HCT116 (cell line): ENCODE data around the gene FAM90A1. TPM values are rescaled to one million over a fixed set of nuclear protein-coding genes. Genes with fewer than 3 reads are reported as not detected.
"Not testable (repeated sequence)": the region's sequence is repeated elsewhere in the genome, so short reads cannot be mapped to it uniquely, and the experiment has no call there.

Experiments
- ATAC-seq: fragments of 200-7000 bp; cut with Tn5 transposase; 2 replicates; pipeline ENCODE4 v1.9.1; 2020; ENCODE audit warnings: mild to moderate bottlenecking, moderate library complexity
- BruUV-seq: library from RNA; stranded (reverse); fragments of 400-500 nt; replicated peaks from 2 replicates; lab custom pipeline; 2021; lab: Mats Ljungman, UMichigan
- CTCF ChIA-PET: fragments of 300-600 bp; sonication (Branson Sonifier 250); formaldehyde crosslinking; loops from one replicate; lab custom pipeline; 2021; ENCODE audit warnings: antibody characterized with exemption; lab: Charles Lee
- POLR2A ChIA-PET: fragments of 300-600, 350-600 bp; sonication (Branson Sonifier 250); formaldehyde crosslinking; loops from one replicate; lab custom pipeline; 2021; ENCODE audit warnings: antibody characterized with exemption; lab: Charles Lee
- RAD21 ChIA-PET, 2 experiments: fragments of 300-600 bp; sonication (Branson Sonifier 250); formaldehyde crosslinking; loops; one replicate each; lab custom pipeline; 2023; ENCODE audit warnings: low total read pairs in 2 of 2; ENCODE audit not compliant: uncharacterized antibody in 2 of 2, unreplicated experiment in 2 of 2, low non-redundant PET in 1 of 2; lab: Charles Lee
- DNase-seq: peaks from one replicate; pipeline ENCODE4 v3.0.0-alpha.2; 2010; ENCODE audit warnings: low read depth, low spot score
- H2AFZ ChIP-seq: fragments of 200-600 bp; shearing (Covaris generic), sonication (generic); 2 replicates; pipeline ENCODE4 v1.6.1; 2017; ENCODE audit warnings: low read depth, mixed run types, mixed read lengths, antibody characterized with exemption, low read length; ENCODE audit not compliant: poor library complexity, severe bottlenecking
- H3K27ac ChIP-seq: 2 replicates; pipeline ENCODE4 v1.5.1; 2012; ENCODE audit warnings: low read depth, low read length
- H3K27me3 ChIP-seq: fragments of 200-600 bp; sonication (generic); 2 replicates; pipeline ENCODE4 v1.6.1; 2016; ENCODE audit warnings: mixed run types, low read length, mixed read lengths; ENCODE audit not compliant: insufficient read depth
- H3K36me3 ChIP-seq, 2 experiments: fragments of 200-500 bp in 1 of 2; fragments of 200-600 bp in 1 of 2; sonication (Bioruptor generic) in 1 of 2; sonication (generic) in 1 of 2; 2 replicates each; pipeline versions ENCODE4 v1.5.1 to v1.6.1; 2014 to 2016; ENCODE audit warnings: low read length in 2 of 2, inconsistent platforms in 1 of 2, mixed read lengths in 1 of 2, mixed run types in 1 of 2; ENCODE audit not compliant: insufficient read depth in 2 of 2, control insufficient read depth in 1 of 2
- H3K4me1 ChIP-seq, 2 experiments: fragments of 200-600 bp in 1 of 2; sonication (generic) in 1 of 2; 2 replicates each; pipeline versions ENCODE4 v1.5.1 to v1.6.1; 2012 to 2017; ENCODE audit warnings: low read length in 2 of 2, inconsistent platforms in 1 of 2, mild to moderate bottlenecking in 1 of 2, mixed read lengths in 1 of 2, mixed run types in 1 of 2, moderate library complexity in 1 of 2; ENCODE audit not compliant: insufficient read depth in 2 of 2, control insufficient read depth in 1 of 2
- H3K4me2 ChIP-seq: fragments of 200-600 bp; sonication (generic); 2 replicates; pipeline ENCODE4 v1.6.1; 2017; ENCODE audit warnings: mixed run types, low read length, mixed read lengths
- H3K4me3 ChIP-seq, 2 experiments: fragments of 200-600 bp in 1 of 2; sonication (generic) in 1 of 2; replicated peaks in 1 of 2; 2 replicates each; pipeline ENCODE4 v1.5.1; 2011 to 2016; ENCODE audit warnings: low read length in 2 of 2, control low read depth in 1 of 2, low read depth in 1 of 2, mild to moderate bottlenecking in 1 of 2, mixed read lengths in 1 of 2, mixed run types in 1 of 2
- H3K79me2 ChIP-seq: fragments of 200-600 bp; sonication (generic); 2 replicates; pipeline ENCODE4 v1.6.1; 2017; ENCODE audit warnings: mild to moderate bottlenecking, mixed run types, low read length, moderate library complexity, mixed read lengths; ENCODE audit not compliant: insufficient read depth
- H3K9ac ChIP-seq: fragments of 200-600 bp; sonication (generic); 2 replicates; pipeline ENCODE4 v1.6.1; 2016; ENCODE audit warnings: low read length, mixed read lengths
- H3K9me2 ChIP-seq: fragments of 200-600 bp; sonication (generic), shearing (Covaris generic); 2 replicates; pipeline ENCODE4 v1.6.1; 2017; ENCODE audit warnings: mixed run types, mild to moderate bottlenecking, moderate library complexity; ENCODE audit not compliant: insufficient read depth
- H3K9me3 ChIP-seq, 2 experiments: fragments of 200-500 bp in 1 of 2; fragments of 200-600 bp in 1 of 2; sonication (Bioruptor generic) in 1 of 2; sonication (generic) in 1 of 2; 2 replicates each; pipeline ENCODE4 v1.6.1; 2014 to 2017; ENCODE audit warnings: low read length in 2 of 2, mixed read lengths in 2 of 2, inconsistent platforms in 1 of 2, low read depth in 1 of 2, mild to moderate bottlenecking in 1 of 2, mixed run types in 1 of 2, moderate library complexity in 1 of 2; ENCODE audit not compliant: control insufficient read depth in 1 of 2, insufficient read depth in 1 of 2
- H4K20me1 ChIP-seq: fragments of 200-600 bp; sonication (generic), shearing (Covaris generic); 2 replicates; pipeline ENCODE4 v1.6.1; 2017; ENCODE audit warnings: mixed run types, mild to moderate bottlenecking, moderate library complexity; ENCODE audit not compliant: insufficient read depth
- intact Hi-C: fragments of 100-400 bp; cut with micrococcal nuclease; formaldehyde crosslinking; loops from 2 replicates; pipeline ENCODE4 v1.10.0; 2022
- total RNA-seq: library from RNA; stranded (reverse); gene quantifications from one replicate; pipeline ENCODE4 v1.2.1, GENCODE V29; 2021; ENCODE audit not compliant: unreplicated experiment

Gene FAM90A1
- total RNA-seq, 1 experiment from 2014 or later = 0.64 TPM

DNA sequence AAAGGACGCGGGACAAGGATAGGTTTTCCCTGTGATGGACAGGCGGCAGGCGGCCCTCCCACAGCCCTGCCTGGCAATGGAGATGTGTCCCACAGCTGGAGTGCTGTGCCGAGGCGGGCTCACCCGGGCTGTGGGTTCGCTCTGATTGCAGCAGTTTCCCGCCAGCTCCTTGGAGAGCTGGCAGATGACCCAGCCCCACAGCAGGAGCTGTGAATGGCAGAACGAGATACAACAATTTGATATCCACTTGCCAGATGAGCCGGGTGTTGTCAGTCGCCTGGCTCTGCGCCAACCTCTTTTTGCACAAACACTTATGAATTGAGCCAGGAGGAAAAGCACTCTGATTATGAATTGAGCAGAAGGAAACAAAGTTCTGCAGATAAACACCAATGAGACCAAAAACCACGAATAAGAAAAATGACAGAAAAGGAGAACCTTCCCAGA is 33.7 kb upstream of the FAM90A1 start:
- H3K4me2 ChIP-seq, POLR2A ChIA-PET, H4K20me1 ChIP-seq, H3K27me3 ChIP-seq, DNase-seq, intact Hi-C loops, BruUV-seq, H3K36me3 ChIP-seq, CTCF ChIA-PET, H3K9me3 ChIP-seq, RAD21 ChIA-PET, H3K4me1 ChIP-seq, H3K9ac ChIP-seq, H3K9me2 ChIP-seq, H3K79me2 ChIP-seq, H3K27ac ChIP-seq, H3K4me3 ChIP-seq, ATAC-seq, H2AFZ ChIP-seq: not testable (repeated sequence)

DNA sequence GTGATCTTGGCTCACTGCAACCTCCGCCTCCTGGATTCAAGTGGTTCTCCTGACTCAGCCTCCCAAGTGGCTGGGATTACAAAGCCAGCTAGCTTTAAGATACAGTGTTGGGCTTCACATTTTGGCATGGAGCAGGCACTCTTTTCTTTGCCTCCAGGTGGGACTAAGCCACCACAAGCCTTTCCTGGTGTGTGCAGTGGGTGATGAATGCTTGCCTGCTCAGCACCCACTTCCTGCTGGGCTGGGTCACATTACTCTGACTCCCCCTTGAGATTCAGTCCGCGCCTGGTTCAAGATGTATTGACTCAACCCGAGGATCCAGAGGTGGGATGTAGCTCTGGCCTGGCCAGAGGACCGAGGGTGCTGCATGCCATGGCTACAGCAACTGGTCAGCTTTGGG is 28.9 kb upstream of the FAM90A1 start:
- POLR2A ChIA-PET, H3K9me3 ChIP-seq, RAD21 ChIA-PET, H3K36me3 ChIP-seq, DNase-seq, H4K20me1 ChIP-seq, H3K4me3 ChIP-seq, H3K79me2 ChIP-seq, H3K9ac ChIP-seq, H3K4me1 ChIP-seq, H3K27ac ChIP-seq, CTCF ChIA-PET, H2AFZ ChIP-seq, H3K4me2 ChIP-seq, ATAC-seq, intact Hi-C loops, H3K27me3 ChIP-seq, BruUV-seq, H3K9me2 ChIP-seq: not testable (repeated sequence)

DNA sequence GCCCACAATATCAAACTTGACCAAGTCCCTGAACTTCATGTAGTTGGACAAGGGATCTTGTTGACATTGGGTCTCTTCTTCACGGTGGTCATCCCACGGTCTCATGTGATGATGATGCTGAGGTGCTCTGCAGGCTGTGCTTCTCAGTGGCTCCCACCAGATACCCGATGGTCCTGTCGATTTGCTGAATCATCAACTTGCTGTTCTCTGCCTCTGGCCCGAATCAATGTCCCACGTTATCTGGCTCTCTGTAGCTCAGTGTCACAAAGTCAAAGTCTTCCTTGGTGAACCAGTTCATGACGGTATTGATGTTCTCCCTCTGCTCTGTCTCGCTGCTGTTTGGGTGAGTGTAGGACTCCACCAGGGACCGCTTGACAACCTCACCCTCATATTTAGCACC is 27.3 kb upstream of the FAM90A1 start:
- H3K4me2 ChIP-seq, DNase-seq, H3K79me2 ChIP-seq, H3K4me1 ChIP-seq, intact Hi-C loops, H4K20me1 ChIP-seq, H3K27ac ChIP-seq, H2AFZ ChIP-seq, CTCF ChIA-PET, H3K4me3 ChIP-seq, H3K9me2 ChIP-seq, BruUV-seq, H3K9ac ChIP-seq, POLR2A ChIA-PET, H3K36me3 ChIP-seq, H3K9me3 ChIP-seq, ATAC-seq, RAD21 ChIA-PET, H3K27me3 ChIP-seq: not testable (repeated sequence)

DNA sequence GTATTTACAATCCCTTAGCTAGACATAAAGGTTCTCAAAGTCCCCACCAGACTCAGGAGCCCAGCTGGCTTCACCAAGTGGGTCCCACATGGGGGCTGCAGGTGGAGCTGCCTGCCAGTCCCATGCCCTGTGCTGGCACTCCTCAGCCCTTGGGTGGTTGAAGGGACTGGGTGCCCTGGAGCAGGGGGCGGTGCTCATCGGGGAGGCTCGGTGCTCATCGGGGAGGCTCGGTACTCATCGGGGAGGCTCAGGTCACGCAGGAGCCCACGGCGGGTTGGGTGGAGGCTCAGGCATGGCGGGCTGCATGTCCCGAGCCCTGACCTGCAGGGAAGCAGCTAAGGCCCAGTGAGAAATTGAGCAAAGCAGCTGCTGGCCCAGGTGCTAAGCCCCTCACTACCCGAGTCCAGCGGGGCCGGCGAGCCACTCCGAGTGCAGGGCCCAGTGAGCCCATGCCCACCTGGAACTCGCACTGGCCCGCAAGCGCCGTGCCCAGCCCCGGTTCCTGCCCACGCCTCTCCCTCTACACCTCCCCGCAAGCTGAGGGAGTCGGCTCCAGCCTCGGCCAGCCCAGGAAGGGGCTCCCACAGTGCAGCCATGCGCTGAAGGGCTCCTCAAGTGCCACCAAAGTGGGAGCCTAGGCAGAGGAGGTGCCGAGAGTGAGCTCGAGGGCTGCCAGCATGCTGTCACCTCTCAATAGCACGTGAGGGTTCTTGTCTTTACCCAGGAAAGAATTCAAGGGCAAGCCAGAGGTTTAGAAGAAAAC is 24.8 kb upstream of the FAM90A1 start:
- DNase-seq, H3K4me2 ChIP-seq, RAD21 ChIA-PET, H3K27me3 ChIP-seq, H3K9me3 ChIP-seq, intact Hi-C loops, H3K4me1 ChIP-seq, BruUV-seq, H3K9ac ChIP-seq, H3K4me3 ChIP-seq, H3K36me3 ChIP-seq, CTCF ChIA-PET, POLR2A ChIA-PET, H3K9me2 ChIP-seq, H3K27ac ChIP-seq, H2AFZ ChIP-seq, H3K79me2 ChIP-seq, H4K20me1 ChIP-seq, ATAC-seq: not testable (repeated sequence)
